OCI-LY7 (cell line): ENCODE measurements around the gene RNF208. TPM values are rescaled to one million over a fixed set of nuclear protein-coding genes. Genes with fewer than 3 reads are reported as not detected.

Source experiments
- BruUV-seq: library from RNA; stranded (reverse); fragments of 400-500 nt; replicated peaks from 2 replicates; lab custom pipeline; 2021; lab: Mats Ljungman, UMichigan
- CTCF ChIA-PET: fragments of 300-600 bp; sonication (Branson Sonifier 250); formaldehyde crosslinking; loops from one replicate; lab custom pipeline; 2022; ENCODE audit warnings: antibody characterized with exemption; ENCODE audit not compliant: unreplicated experiment; lab: Charles Lee
- POLR2A ChIA-PET: fragments of 300-600 bp; sonication (Branson Sonifier 250); formaldehyde crosslinking; loops from one replicate; lab custom pipeline; 2022; ENCODE audit warnings: antibody characterized with exemption; lab: Charles Lee
- DNase-seq: peaks from one replicate; pipeline ENCODE4 v3.0.0-alpha.2; 2015; ENCODE audit warnings: low spot score
- H2AFZ ChIP-seq: fragments of 200-600 bp; sonication (generic), shearing (Covaris generic); 2 replicates; pipeline ENCODE4 v1.6.1; 2014; ENCODE audit warnings: mild to moderate bottlenecking, antibody characterized with exemption, low read length, moderate library complexity
- H3K27ac ChIP-seq: fragments of 200-600 bp; sonication (generic); 2 replicates; pipeline ENCODE4 v1.5.1; 2014; ENCODE audit warnings: mixed run types, low read depth, mild to moderate bottlenecking, moderate library complexity, low read length, inconsistent platforms; ENCODE audit not compliant: poor library complexity, severe bottlenecking
- H3K36me3 ChIP-seq: fragments of 200-600 bp; sonication (generic); 2 replicates; pipeline ENCODE4 v1.6.1; 2014; ENCODE audit warnings: mild to moderate bottlenecking, antibody characterized with exemption, low read length, moderate library complexity, mixed read lengths; ENCODE audit not compliant: insufficient read depth
- H3K4me1 ChIP-seq: fragments of 200-600 bp; sonication (generic); 2 replicates; pipeline ENCODE4 v1.5.1; 2014; ENCODE audit warnings: mild to moderate bottlenecking, low read length; ENCODE audit not compliant: insufficient read depth, poor library complexity, severe bottlenecking
- H3K4me2 ChIP-seq: fragments of 200-600 bp; sonication (generic); 2 replicates; pipeline ENCODE4 v1.6.1; 2014; ENCODE audit warnings: mild to moderate bottlenecking, low read length
- H3K4me3 ChIP-seq: fragments of 200-600 bp; sonication (generic); 2 replicates; pipeline ENCODE4 v1.5.1; 2014; ENCODE audit warnings: mild to moderate bottlenecking, low read depth, low read length; ENCODE audit not compliant: poor library complexity, severe bottlenecking
- H3K79me2 ChIP-seq: fragments of 200-600 bp; sonication (generic); 2 replicates; pipeline ENCODE4 v1.6.1; 2016; ENCODE audit warnings: low read depth, mild to moderate bottlenecking, low read length, moderate library complexity, mixed read lengths; ENCODE audit not compliant: insufficient read depth
- H3K9me2 ChIP-seq: fragments of 200-600 bp; sonication (generic); 2 replicates; pipeline ENCODE4 v1.6.1; 2016; ENCODE audit warnings: mild to moderate bottlenecking, low read length, mixed read lengths; ENCODE audit not compliant: insufficient read depth
- H3K9me3 ChIP-seq: fragments of 200-600 bp; sonication (generic); 2 replicates; pipeline ENCODE4 v1.6.1; 2014; ENCODE audit warnings: mild to moderate bottlenecking, mixed run types, low read length, mixed read lengths
- H4K20me1 ChIP-seq: fragments of 200-600 bp; sonication (generic); 2 replicates; pipeline ENCODE4 v1.6.1; 2014; ENCODE audit warnings: mild to moderate bottlenecking, antibody characterized with exemption, low read length, moderate library complexity, mixed read lengths; ENCODE audit not compliant: insufficient read depth
- CTCF ChIP-seq: fragments of 200-600 bp; sonication (generic); conservative IDR thresholded peaks from 2 replicates; pipeline ENCODE4 v1.5.1; 2014; ENCODE audit warnings: mild to moderate bottlenecking, antibody characterized with exemption, low read length, moderate library complexity, mixed read lengths
- EZH2phosphoT487 ChIP-seq: fragments of 200-600 bp; sonication (generic); IDR thresholded peaks from 2 replicates; pipeline ENCODE4 v1.6.1; 2018; ENCODE audit warnings: low read depth, borderline replicate concordance, mild to moderate bottlenecking, mixed run types, antibody characterized with exemption, low read length, moderate library complexity, mixed read lengths
- intact Hi-C: fragments of 100-400 bp; cut with micrococcal nuclease; formaldehyde crosslinking; loops from one replicate; pipeline ENCODE4 v1.10.0; 2022; ENCODE audit not compliant: unreplicated experiment
- total RNA-seq, 2 experiments: library from RNA; depleted of rRNA in 1 of 2; stranded (reverse); fragments of >200 nt in 1 of 2; shearing (Covaris generic) in 1 of 2; gene quantifications; 2 replicates each; pipeline ENCODE4 v1.2.3, GENCODE V29; 2014 to 2022

The RNF208 gene
- total RNA-seq, 2 experiments from 2014 or later = 0.47 to 5.5 TPM

- H3K4me1 ChIP-seq = peaks cover 41% of the 10 kb centered on the region
- TF ChIP-seq CTCF (no peak), EZH2phosphoT487 (no peak)
- H4K20me1 ChIP-seq = no peaks in the 10 kb centered on the region
- no TSS peak for BruUV-seq
- H3K9me2 ChIP-seq = no peaks in the 10 kb centered on the region
- DNase-seq = no peak
- intact Hi-C loops = no loop called here
- H3K79me2 ChIP-seq = 0 out of 2 replicates have a peak, but pooled peaks cover 2% of the 10 kb centered on the region
- H3K4me2 ChIP-seq = no peak overlapping the region
- H3K4me3 ChIP-seq = no peak overlapping the region
- no peaks in the 10 kb centered on the region for H3K9me3 ChIP-seq
- ChIA-PET CTCF (no interaction called here), POLR2A (no interaction called here)
- H3K36me3 ChIP-seq = no peaks in the 10 kb centered on the region; the same call in 1 of the 2 replicates
- no peak overlapping the region for H2AFZ ChIP-seq
- H3K27ac ChIP-seq = no peak overlapping the region
Measured at GRCh38 chr9:137233143-137233980, 11.3 kb upstream of the RNF208 start.

- intact Hi-C loops = no loop called here
- ChIA-PET POLR2A (no interaction called here), CTCF (no interaction called here)
- Histone ChIP-seq H4K20me1 (no peaks in the 10 kb centered on the region), H3K9me2 (no peaks in the 10 kb centered on the region), H3K4me3 (no peak overlapping the region), H3K4me2 (no peak overlapping the region), H3K4me1 (peaks cover 32% of the 10 kb centered on the region), H2AFZ (no peak overlapping the region), H3K9me3 (no peaks in the 10 kb centered on the region), H3K27ac (no peak overlapping the region), H3K79me2 (no peaks in the 10 kb centered on the region), H3K36me3 (no peaks in the 10 kb centered on the region)
- no TSS peak for BruUV-seq
- no peak for TF ChIP-seq EZH2phosphoT487
- no peak for TF ChIP-seq CTCF
- DNase-seq = no peak
Measured at GRCh38 chr9:137232510-137232909, 10.5 kb upstream of the RNF208 start.

GRCh38 chr9:137232101-137232500, 10.1 kb upstream of the RNF208 start:
- no peaks in the 10 kb centered on the region for H3K79me2 ChIP-seq
- H3K9me2 ChIP-seq = no peaks in the 10 kb centered on the region
- ChIA-PET CTCF (no interaction called here), POLR2A (no interaction called here)
- no TSS peak for BruUV-seq
- H3K9me3 ChIP-seq = no peaks in the 10 kb centered on the region
- H4K20me1 ChIP-seq = no peaks in the 10 kb centered on the region
- intact Hi-C loops = no loop called here
- no peaks in the 10 kb centered on the region for H3K36me3 ChIP-seq
- H3K4me1 ChIP-seq = peaks cover 31% of the 10 kb centered on the region
- no peak overlapping the region for H3K4me2 ChIP-seq
- H3K4me3 ChIP-seq = no peak overlapping the region
- no peak for DNase-seq
- TF ChIP-seq EZH2phosphoT487 = no peak
- TF ChIP-seq CTCF = no peak
- no peak overlapping the region for H2AFZ ChIP-seq
- no peak overlapping the region for H3K27ac ChIP-seq
